MCF 10A (cell line): ENCODE measurements around the gene PTN. TPM values are rescaled to one million over a fixed set of nuclear protein-coding genes. Genes with fewer than 3 reads are reported as not detected.
"Not testable (repeated sequence)": the region's sequence is repeated elsewhere in the genome, so short reads cannot be mapped to it uniquely, and the experiment has no call there.

Experiments
- BruUV-seq: library from RNA; stranded (reverse); fragments of 400-500 nt; replicated peaks from 2 replicates; lab custom pipeline; 2021; lab: Mats Ljungman, UMichigan
- CTCF ChIA-PET: fragments of 300-600 bp; sonication (Branson Sonifier 250); formaldehyde crosslinking; extraction: SDS; loops from one replicate; lab custom pipeline; 2021; ENCODE audit warnings: antibody characterized with exemption, inconsistent platforms; lab: Yijun Ruan, JAX
- POLR2A ChIA-PET: fragments of 300-600, 350-650 bp; sonication (Branson Sonifier 250); formaldehyde crosslinking; extraction: SDS; loops from one replicate; lab custom pipeline; 2020; ENCODE audit warnings: antibody characterized with exemption, inconsistent platforms; lab: Yijun Ruan, JAX
- DNase-seq: peaks from one replicate; pipeline ENCODE4 v3.0.0-alpha.2; 2018; ENCODE audit not compliant: unreplicated experiment
- H3K27ac Mint-ChIP-seq: one replicate; pipeline ENCODE4 v1.8.0; 2022; ENCODE audit warnings: mild to moderate bottlenecking, low read depth, mixed read lengths; ENCODE audit not compliant: unreplicated experiment
- H3K27me3 Mint-ChIP-seq: one replicate; pipeline ENCODE4 v1.8.0; 2022; ENCODE audit warnings: mixed read lengths; ENCODE audit not compliant: insufficient read depth, unreplicated experiment
- H3K36me3 Mint-ChIP-seq: one replicate; pipeline ENCODE4 v1.8.0; 2022; ENCODE audit warnings: mild to moderate bottlenecking, moderate library complexity, mixed read lengths; ENCODE audit not compliant: insufficient read depth, unreplicated experiment
- H3K4me1 Mint-ChIP-seq: one replicate; pipeline ENCODE4 v1.8.0; 2022; ENCODE audit warnings: mixed read lengths; ENCODE audit not compliant: insufficient read depth, unreplicated experiment
- H3K4me3 Mint-ChIP-seq: one replicate; pipeline ENCODE4 v1.8.0; 2022; ENCODE audit warnings: mild to moderate bottlenecking, moderate library complexity, mixed read lengths; ENCODE audit not compliant: unreplicated experiment
- H3K9me3 Mint-ChIP-seq: one replicate; pipeline ENCODE4 v1.8.0; 2022; ENCODE audit warnings: mixed read lengths; ENCODE audit not compliant: unreplicated experiment
- CTCF ChIP-seq: fragments of 200-600 bp; IDR thresholded peaks from one replicate; pipeline ENCODE4 v1.8.0; 2022; ENCODE audit warnings: antibody characterized with exemption, mild to moderate bottlenecking; ENCODE audit not compliant: unreplicated experiment
- intact Hi-C: fragments of 100-400 bp; cut with micrococcal nuclease; formaldehyde crosslinking; loops from 2 replicates; pipeline ENCODE4 v1.14.1; 2022
- total RNA-seq: library from RNA; stranded (reverse); gene quantifications from 2 replicates; pipeline ENCODE4 v1.2.3, GENCODE V29; 2022

Gene PTN
- total RNA-seq, 1 experiment from 2014 or later, result 0.26 TPM

DNA sequence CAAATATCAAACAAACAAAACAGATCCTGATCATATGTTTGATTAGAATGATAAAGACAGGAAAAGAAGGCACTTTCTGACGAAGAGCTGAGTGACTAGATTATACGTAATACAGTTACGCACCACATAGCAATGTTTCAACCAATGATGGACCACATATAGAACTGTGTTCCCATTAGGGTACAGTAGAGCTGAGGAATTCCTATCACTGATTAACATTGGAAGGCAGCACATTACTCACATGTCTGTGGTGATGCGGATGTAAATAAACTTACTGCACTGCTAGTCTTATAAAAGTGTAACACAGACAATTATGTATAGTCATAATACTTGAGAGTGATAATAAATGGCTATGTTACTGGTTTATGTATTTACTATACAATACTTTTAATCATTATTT, 98.3 kb downstream of the PTN start:
- CTCF ChIA-PET, result no interaction called here
- no peaks in the 10 kb centered on the region for H3K4me1 Mint-ChIP-seq
- H3K27ac Mint-ChIP-seq, result no peak overlapping the region
- DNase-seq, result no peak
- peaks cover 26% of the 10 kb centered on the region for H3K27me3 Mint-ChIP-seq
- no TSS peak for BruUV-seq
- intact Hi-C loops, result no loop called here
- H3K4me3 Mint-ChIP-seq, result no peak overlapping the region
- TF ChIP-seq CTCF, result no peak
- no peaks in the 10 kb centered on the region for H3K9me3 Mint-ChIP-seq
- POLR2A ChIA-PET, result interaction anchor here (0.6 kb wide), 1 partner anchor 322 kb away, joined by 4 read pairs; no protein-coding TSS in a partner anchor
- H3K36me3 Mint-ChIP-seq, result no peaks in the 10 kb centered on the region

- Mint-ChIP-seq H3K4me3 (no peak overlapping the region), H3K9me3 (no peaks in the 10 kb centered on the region), H3K27me3 (peaks cover 32% of the 10 kb centered on the region), H3K4me1 (no peaks in the 10 kb centered on the region), H3K36me3 (no peaks in the 10 kb centered on the region), H3K27ac (no peak overlapping the region)
- POLR2A ChIA-PET, result no interaction called here
- BruUV-seq, result no TSS peak
- no peak for DNase-seq
- CTCF ChIA-PET, result no interaction called here
- intact Hi-C loops, result no loop called here
- TF ChIP-seq CTCF, result no peak
These were observed 99.8 kb downstream of the PTN start for GRCh38 chr7:137243741-137244140.

- Mint-ChIP-seq H3K4me3 (no peak overlapping the region), H3K27me3 (peaks cover 32% of the 10 kb centered on the region), H3K9me3 (no peaks in the 10 kb centered on the region), H3K4me1 (no peaks in the 10 kb centered on the region), H3K36me3 (no peaks in the 10 kb centered on the region), H3K27ac (no peak overlapping the region)
- DNase-seq, result no peak
- POLR2A ChIA-PET, result no interaction called here
- CTCF ChIA-PET, result no interaction called here
- intact Hi-C loops, result no loop called here
- no TSS peak for BruUV-seq
- no peak for TF ChIP-seq CTCF
These were observed 100.9 kb downstream of the PTN start for GRCh38 chr7:137242616-137243015.

DNA sequence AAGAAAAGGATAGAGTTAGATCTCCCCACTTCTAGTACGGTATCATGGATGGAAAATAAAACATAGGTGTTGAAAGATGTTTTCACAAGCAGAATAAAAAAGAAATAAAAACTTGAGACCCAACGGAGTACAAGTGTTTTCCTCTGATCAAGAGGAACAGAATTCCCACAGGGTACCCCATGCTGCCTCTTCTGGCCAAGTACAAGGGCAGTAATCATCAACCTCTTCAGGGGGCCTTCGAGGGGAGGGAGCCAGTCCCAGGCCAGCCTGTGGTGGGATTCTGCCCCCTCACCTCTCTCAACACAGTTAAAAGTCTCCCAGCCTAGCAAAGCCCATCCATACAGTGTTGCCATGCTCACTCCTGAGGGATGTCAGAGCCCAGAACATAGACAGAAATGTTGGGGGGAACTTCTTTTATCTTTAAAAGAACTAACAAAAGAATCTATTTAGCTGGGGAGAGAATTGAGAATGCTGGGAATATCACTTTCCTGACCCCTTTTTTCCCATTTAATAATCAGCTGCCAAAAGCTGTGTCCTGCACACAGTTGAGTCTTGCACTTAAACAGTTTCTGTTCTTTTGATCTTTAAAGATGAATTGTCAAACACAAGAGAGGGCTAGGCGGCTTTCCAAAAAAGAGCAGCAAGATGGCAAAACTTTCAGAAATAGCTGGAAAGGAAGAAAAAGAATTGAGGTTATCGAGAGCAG, 101.7 kb downstream of the PTN start:
- H3K4me1 Mint-ChIP-seq, result no peaks in the 10 kb centered on the region
- no peaks in the 10 kb centered on the region for H3K36me3 Mint-ChIP-seq
- no peak for DNase-seq
- no peak for TF ChIP-seq CTCF
- ChIA-PET CTCF (no interaction called here), POLR2A (no interaction called here)
- no peak overlapping the region for H3K4me3 Mint-ChIP-seq
- peaks cover 32% of the 10 kb centered on the region for H3K27me3 Mint-ChIP-seq
- BruUV-seq, result no TSS peak
- no peak overlapping the region for H3K27ac Mint-ChIP-seq
- H3K9me3 Mint-ChIP-seq, result no peaks in the 10 kb centered on the region
- intact Hi-C loops, result no loop called here

GRCh38 chr7:137239186-137239585, 104.3 kb downstream of the PTN start:
- H3K4me3 Mint-ChIP-seq, BruUV-seq, DNase-seq, POLR2A ChIA-PET, H3K27ac Mint-ChIP-seq, intact Hi-C loops, CTCF ChIA-PET, H3K9me3 Mint-ChIP-seq, H3K36me3 Mint-ChIP-seq, H3K4me1 Mint-ChIP-seq: not testable (repeated sequence)
- peaks cover 56% of the 10 kb centered on the region for H3K27me3 Mint-ChIP-seq
